Measurements from ENCODE around the gene ADRA2A.

- TF ChIP-seq CTCF (IDR thresholded peaks at IDR 0.05) (no peak), POLR2A (IDR thresholded peaks at IDR 0.05) (no peak)
Observed at GRCh38 chr10:111116211-111116610, 39.4 kb downstream of the ADRA2A start.
